GM20431 (cell line): ENCODE results near the gene EOGT.

ENCODE experiments used
- in situ Hi-C: fragments of 300-500 bp; cut with MseI, MboI; formaldehyde crosslinking; loops from one replicate; pipeline ENCODE4 v1.15.0; 2020; ENCODE audit warnings: low sequenced_read_pairs; ENCODE audit not compliant: unreplicated experiment

EOGT gene

DNA sequence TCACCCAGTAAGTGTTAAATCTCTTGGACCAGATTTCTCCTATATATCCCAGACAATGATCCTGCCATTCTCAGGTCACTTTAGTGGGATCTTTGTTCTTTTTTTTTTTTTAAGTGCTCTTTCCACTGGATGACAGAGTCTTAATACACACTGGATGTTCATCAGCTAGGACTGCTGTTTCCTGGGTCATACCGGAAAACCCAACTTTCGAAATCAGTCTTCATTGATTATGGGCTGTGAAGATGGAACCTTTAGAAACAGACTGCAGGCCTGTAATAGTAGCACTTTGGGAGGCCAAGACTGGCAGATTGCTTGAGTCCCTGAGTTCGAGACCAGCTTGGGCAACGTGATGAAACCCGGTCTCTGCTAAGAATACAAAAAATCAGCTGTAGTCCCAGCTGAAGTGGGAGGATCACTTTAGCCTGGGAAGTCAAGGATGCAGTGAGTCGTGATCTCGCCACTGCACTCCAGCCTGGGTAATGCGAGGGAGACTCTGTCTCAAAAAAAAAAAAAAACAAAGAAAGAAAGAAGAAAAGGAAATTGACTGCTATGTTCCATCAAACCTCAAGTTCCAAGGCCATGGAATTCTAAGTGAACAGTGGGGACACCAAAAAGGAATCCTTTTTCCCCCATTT is 2.3 kb downstream of the EOGT start:
- in situ Hi-C loops: no loop called here

DNA sequence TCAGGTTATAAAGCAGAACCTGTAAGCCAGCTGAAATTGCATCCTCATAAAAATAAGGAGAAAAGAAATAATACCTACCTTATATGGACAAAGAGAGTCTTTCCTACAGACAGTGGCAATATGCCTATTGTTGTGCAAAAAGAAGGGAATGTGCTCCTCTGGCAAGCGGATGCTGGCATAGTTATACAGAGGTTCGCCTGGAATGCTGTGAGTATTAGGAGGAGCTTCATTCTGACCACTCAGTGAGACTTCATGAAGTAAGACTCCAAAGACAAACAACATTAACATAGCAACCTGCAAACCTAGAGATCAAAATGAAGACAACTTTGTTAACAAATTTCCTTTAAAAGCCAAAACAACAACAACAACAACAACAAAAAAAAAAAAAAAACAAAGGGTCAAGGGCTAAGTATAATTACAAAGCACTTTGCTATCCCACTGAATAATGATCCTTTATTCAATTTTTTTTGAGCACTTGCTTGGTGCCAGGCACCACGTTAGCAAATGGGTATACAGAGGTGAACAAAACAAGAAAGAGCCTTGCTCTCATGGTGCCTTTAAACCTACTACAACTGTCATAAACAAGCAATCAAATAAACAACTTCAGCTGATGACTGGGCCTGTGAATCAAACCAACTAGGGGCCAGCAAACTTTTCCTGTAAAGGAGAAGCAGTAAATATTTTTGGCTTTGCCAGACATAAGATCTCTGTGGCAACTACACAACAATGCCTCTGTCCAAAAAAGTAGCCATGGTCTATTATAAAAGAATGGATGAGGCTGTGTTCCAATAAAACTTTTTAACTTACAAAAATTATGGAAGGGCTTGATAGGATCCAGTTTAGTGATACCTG is 3.7 kb downstream of the EOGT start:
- in situ Hi-C loops: no loop called here

DNA sequence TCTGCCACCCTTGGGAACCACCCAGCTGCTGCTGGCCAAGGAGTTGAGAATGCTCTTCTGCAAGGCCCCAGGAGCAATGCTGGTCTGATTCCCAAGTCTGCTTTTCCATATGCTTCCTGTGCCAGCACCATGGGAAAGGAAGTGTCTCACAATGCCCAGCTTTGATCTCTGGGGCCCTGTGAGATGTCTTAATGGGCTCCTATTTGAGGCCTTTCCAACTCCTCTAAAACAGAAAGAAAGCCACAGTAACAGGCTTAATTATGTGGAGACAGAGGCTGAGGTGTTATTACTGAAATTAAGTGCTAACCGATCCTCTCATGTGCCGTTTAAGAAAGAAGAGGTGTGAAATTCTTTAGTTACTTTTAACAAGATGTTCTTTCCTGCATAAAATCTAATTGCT is 4.5 kb downstream of the EOGT start:
- in situ Hi-C loops: no loop called here

DNA sequence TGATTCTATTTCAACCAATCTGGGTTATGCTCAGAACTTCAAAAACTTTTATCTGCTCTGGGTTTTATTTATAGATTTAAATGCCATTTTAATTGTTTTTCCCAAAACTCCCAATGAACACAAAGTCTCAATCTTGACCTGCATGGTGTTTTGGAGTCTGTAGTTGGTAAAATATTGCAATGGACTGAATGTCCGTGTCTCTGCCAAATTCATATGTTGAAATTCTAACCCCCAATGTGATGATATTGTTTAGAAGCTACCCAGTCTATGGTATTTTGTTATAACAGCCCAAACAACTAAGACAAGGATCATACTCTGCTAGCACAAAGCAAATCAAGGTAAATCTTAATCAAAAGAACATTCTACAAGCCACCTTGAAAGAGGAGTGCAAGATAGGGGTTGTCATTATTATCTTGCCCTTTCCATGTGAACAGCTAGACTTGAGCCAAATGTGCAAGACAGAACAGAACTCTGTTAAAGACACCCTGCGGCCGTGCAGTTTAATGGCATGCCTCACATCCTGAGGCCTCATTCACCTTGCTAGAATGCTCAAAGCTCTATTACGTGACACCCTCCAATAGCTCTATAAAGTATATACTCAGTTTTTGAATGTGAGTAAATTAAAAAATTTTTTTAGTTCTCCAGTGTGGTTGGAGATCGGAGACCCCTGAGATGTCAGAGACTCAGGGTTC is 7.5 kb downstream of the EOGT start:
- in situ Hi-C loops: no loop called here

DNA sequence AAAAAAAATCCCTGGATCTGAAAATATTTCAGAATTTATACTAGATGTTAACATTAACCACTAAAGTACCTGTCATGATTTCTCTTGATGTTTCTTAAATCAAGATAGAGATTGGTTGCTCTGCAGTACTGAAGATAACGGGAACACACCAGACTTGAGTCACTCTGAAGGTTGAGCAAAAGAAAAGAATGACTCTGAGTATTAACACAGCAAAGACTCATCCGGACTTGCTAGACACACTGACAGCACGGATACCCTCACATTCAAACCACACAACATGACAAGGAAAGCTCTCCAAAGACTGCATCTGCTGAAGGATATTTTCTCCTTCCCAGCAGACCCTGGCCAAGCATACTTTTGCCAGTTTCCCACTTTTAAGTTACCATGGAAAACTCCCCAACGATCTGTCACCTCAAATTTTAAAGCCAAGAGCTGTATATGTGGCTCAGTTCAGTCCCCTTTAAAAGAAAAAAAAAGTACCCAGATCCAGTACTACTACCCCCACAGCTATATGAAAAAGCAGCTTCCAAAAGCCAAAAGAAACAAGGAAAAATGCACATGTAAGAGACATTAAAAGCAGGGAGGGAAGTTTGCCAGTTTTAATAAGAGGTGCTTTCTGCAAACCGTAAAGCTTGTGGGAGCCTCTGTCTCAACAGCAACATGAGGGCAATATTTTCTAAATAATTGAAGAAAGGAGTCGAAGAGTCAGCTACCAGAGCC is 8.3 kb downstream of the EOGT start:
- in situ Hi-C loops: no loop called here

DNA sequence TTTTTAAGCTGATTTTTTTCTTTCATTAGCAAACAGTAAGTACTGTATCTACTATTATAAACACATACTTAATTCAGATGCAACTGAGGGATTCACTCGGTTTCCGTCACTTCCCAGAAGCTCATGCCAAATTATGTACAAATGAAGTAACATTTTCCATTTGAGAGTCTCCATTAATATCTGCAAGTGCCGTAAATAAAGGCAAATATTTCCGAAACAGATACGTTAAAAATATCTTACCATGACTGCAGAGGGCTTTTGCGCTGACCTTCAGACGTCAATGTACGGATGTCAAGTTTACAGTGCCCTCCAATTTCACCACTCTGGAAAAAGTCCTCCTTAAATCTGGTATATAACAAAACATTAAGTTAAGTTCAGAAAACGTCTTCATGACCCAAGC is 9.3 kb downstream of the EOGT start:
- in situ Hi-C loops: no loop called here

DNA sequence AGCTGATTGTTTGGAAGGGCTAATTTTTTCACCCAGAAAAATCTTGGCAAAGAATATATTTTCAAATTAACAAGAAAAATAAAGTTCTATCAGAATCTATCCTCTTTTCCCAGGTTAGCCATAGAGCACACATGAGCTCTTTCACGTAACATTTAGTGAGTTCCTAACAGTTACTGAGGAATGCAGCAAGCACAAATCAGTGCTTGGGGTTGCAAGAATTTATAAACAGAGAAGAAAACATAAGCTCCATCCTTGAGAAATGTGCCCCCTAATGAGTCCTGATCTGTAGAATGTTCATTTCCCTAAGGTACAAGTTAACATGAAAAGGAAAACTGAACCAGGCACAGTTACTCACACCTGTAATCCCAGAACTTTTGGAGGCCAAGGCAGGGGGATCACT is 13.9 kb downstream of the EOGT start:
- in situ Hi-C loops: no loop called here

DNA sequence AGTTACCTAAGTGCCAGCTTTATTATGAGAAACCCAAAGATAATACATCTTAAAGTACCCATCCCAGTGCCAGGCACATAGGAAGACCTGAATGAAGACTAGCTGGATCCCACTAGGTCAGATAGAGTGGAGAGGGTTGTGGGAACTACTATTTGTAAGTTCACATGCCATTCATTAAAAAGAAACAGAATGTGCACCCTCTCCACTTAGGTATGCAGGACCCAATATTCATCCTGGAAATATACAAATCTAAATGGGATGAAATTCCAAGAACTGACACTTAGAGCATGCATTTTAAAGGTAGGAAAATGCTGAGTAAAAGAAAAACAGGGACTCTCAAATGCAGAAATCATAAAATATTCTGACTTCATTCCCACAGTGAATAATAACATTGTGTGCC is 14.3 kb downstream of the EOGT start:
- in situ Hi-C loops: no loop called here

DNA sequence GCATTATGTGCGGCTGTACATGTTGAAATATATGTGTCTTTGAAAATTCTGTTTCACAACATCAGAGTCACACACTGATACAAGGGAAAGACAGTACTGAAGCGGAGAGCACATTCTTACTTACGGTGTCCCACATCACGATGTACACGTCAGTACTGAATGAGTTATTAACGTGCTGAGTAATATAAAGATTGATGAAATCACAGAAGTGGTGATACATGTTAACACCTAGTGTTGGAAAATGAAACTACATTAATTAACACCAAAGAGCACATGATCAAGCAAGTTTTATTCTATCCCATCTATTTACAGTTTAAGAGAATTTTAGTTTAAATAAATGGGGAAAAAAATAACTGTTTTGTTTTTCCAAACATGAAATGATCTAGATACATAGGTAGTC is 15.6 kb downstream of the EOGT start:
- in situ Hi-C loops: no loop called here

DNA sequence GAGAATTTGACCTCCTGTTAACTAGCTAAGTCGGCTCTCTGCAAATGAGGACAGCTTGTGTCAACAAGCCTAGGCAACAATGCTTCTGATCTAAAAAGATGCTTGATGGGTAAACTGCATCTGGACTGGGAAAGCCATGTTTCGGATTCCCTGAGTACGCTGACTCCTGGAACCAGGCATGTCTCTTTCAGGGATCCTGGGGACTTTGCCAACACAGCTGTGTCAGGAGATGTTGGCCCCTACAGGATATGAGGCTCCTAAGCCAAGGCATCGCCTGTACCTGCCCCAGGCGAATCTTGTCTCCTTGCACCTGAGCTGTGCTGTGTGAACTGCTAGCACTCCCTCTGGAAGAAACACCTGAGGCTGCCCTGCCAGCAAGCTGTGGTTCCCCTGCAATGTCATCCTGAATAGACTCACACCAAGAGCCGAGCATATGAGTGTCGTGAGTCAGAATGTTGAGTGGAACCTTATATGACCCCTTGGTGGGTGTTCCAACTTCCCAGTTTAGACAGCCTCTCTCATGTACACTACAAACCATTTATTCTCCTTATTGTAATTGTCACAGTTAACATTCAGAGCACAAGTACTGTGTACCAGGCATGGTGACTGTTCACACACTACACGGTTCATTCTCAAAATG is 17.0 kb downstream of the EOGT start:
- in situ Hi-C loops: no loop called here

DNA sequence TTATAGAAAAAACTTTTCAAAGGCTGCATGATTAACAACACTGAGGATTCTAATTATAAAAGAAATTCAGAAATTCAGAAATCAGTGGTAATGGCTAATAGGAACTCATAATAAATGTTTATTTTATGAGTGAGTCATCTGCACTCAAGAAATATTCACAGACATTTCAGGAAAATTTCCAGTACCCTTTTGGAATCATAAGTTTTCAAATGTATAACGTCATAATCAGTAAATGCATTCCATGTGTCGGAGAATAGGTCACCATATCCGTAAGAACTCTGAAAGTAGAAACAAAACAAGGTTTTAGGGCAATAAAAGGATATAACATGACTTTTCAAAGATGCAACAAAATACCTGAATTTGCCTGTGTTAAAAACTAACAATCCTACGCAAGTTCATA is 24.7 kb downstream of the EOGT start:
- in situ Hi-C loops: no loop called here

DNA sequence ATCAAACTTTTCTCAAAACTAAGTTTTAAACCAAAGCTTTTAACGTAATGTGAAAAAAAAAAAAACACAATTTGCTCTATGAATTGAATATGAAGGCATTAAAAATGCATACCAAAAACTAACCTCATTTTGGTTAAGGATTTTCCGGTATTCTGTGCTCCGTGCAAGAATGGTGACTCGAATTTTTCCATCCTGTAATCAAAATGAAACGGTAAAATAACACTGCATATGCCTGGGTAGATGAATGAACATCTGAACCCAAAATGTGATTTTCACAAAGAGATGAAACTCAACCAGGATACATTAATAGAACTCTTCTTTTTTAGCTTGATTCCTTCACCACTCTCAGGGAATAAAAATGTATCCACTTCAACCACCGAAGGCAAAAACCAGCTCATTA is 26.2 kb downstream of the EOGT start:
- in situ Hi-C loops: no loop called here

DNA sequence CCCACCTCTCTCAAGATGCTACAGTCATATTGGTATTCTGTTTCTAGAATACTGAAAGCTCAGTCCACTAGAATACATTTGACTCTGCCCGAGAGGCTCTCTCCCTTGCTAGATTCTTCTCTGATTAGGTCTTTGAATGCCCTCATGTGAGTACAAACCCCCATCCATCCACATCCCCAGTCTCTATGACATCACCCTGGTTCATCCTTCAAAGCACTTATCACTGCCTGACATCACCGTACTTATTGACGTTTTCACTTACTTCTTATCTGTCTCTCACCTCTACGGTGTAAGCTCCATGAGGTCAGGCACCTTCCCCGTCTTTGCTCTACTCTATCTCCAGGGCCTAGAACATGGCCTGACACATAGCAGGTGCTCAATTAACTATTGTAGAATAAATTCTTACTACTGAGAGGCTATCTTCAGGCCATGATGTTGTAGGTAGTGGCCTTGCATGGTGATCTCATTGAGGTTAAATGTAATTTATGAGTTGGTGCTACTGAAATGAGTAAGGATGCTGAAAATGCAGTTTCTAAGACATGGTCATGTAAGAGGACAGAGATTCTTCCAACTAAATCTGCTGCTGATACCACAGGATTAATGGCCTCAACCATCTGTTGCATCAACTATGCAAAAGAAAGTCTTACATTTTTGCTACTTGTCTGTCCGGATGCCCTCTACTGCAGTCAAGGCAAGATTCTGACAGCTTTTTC is 26.8 kb downstream of the EOGT start:
- in situ Hi-C loops: no loop called here

DNA sequence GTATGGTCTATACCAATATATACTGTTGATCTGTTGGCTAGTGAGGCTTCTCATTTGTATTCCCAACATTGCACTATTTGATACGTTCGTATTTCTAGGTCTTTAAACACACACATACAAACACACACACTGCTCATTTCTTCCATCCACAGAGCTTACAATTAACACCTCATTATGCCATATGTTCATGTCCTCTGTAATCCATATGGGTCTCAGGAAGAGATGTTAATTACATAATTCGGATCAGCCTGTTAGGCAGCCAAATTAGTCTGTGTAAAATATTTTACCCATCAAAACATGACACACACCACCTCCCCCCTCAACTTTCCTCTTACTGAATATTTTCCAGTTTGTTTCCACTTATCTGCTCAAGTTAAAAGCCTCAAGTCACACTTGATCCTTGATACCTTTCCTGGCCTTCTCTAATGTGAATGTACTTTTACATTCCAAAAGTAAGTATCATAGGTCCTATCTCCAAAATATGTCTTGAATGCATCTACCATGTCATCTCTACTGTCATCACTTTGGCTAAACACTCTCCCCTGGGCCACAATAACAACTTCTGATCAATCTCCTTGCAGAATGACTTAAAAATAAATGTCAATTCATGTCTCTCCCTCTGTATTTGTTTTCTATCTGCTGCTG is 28.2 kb downstream of the EOGT start:
- in situ Hi-C loops: no loop called here

DNA sequence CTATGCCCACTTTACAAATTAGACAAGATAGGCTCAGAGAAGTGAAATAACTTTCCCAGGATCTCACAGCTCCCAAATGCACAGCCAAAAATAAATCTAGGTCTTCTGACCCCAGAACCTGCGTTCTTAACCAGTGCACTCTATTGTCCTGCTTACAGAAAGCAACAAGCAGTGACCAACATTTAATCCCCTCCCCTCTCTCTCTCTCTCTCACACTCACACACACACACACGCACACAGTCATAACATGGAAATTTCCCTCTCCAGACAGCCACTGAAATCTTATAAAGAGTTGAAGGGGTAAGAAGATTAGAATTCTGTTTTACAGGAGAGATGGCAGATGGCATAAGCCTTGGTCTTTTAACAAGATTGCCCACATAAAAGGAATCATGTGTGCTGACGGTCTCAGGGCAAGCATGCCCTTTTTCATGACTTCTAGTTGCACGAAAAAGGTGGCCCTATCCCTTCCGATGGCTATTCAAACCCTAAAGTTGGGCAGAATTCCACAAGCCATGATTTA is 29.4 kb downstream of the EOGT start:
- in situ Hi-C loops: no loop called here

DNA sequence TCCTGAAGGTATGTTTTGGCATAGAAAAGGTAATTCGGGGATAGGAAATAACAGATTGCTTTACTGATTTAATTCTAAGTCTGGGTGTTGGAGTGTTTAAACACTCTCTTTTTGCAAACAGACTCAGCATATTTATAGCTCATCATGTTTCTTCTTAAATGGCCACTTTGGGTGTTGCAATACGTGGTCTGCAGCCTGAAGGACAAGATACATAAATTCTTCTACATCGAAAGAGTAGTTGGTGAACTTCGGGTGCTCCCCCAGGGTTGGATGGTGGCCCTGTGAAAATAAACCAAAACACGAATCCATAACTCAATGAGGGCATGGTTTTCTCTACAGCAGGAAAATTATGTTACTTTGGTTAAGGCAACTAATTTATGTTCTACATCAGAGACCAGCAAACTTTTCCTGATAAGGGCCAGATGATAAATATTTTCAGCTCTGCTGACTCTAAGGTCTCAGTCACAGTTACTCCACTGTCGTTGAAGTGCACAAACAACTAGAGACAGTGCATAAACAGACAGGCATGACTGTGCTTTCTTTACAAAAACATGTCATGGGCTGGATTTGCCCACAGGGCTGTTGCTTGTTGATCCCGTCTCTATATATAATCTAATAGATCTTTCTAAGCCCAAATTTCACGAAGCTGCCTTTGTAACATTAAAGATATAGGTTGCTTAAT is 35.9 kb downstream of the EOGT start:
- in situ Hi-C loops: no loop called here

DNA sequence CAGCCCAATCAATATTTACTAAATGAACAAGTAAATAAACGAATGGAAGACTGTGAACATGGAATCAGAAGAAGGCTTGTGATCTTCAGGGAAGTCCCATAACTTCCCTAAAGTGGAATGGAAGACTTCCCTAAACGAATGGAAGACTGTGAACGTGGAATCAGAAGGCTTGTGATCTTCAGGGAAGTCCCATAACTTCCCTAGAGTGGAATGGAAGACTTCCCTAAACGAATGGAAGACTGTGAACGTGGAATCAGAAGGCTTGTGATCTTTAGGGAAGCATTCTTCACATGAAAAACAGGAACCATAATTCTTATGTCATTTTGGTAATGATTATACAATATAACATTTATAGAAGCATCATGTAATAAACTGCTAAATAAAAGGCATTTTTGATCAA is 38.8 kb downstream of the EOGT start:
- in situ Hi-C loops: no loop called here

DNA sequence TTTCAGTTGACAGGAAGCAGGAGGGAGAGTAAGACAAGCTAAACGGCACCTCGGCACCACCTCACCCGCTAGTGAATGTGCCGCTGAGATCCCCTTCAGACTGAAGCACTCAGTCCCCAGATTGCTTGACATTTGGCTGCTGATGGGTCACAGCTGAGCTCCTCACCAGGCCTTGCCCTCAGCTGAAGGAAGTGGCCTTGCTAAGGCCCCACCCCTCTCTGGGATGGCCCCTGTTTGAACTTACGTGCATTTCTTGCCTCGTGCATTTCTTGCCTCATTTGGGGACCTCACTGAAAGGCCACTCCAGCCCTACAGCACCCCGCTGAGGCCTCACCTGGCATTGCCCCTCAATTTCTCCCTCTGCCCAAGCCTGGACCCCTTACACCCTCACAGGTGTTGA is 39.8 kb downstream of the EOGT start:
- in situ Hi-C loops: no loop called here
